DMS53 (cell line): ENCODE data around the gene ROMO1.

ENCODE experiments used
- DNase-seq: peaks from one replicate; lab custom pipeline; 2025; lab: John Stamatoyannopoulos, UW

ROMO1 gene

GRCh38 chr20:35699127-35699956 is at the start of gene ROMO1, which contains the start of gene NFS1:
Gene ROMO1 (plus strand): TSS chr20:35699405. CDS start chr20:35699633, 228 bp downstream.
Gene NFS1 (minus strand): TSS chr20:35699352. CDS start chr20:35699288, 64 bp downstream.
- peak; percentile 90 for DNase-seq

GRCh38 chr20:35650632-35651031 is 48.6 kb upstream of the ROMO1 start:
- no peak for DNase-seq

GRCh38 chr20:35651958-35652357 is 47.2 kb upstream of the ROMO1 start:
- DNase-seq, result no peak

GRCh38 chr20:35652641-35653429 is 46.4 kb upstream of the ROMO1 start:
- no peak for DNase-seq

GRCh38 chr20:35653430-35653734 is 45.8 kb upstream of the ROMO1 start:
- no peak for DNase-seq

GRCh38 chr20:35653893-35654292 is 45.3 kb upstream of the ROMO1 start:
- DNase-seq, result no peak

GRCh38 chr20:35654415-35654814 is 44.8 kb upstream of the ROMO1 start:
- DNase-seq, result no peak

GRCh38 chr20:35657271-35657670 is 41.9 kb upstream of the ROMO1 start:
- DNase-seq, result peak; percentile 47

GRCh38 chr20:35660122-35660937 is 38.9 kb upstream of the ROMO1 start:
- DNase-seq, result no peak

- DNase-seq, result no peak
Observed at GRCh38 chr20:35661053-35661452, 38.2 kb upstream of the ROMO1 start.

- DNase-seq, result no peak
Observed at GRCh38 chr20:35661908-35662307, 37.3 kb upstream of the ROMO1 start.

GRCh38 chr20:35662551-35662950 is 36.7 kb upstream of the ROMO1 start:
- DNase-seq, result no peak

- peak; percentile 72 for DNase-seq
Observed at GRCh38 chr20:35663516-35664465, 35.4 kb upstream of the ROMO1 start.

GRCh38 chr20:35664466-35665206 is 34.6 kb upstream of the ROMO1 start, which contains the start of the genes CPNE1 and RBM12:
Gene CPNE1 (minus strand): TSS chr20:35664900. CDS start chr20:35632923, 31,977 bp downstream.
Gene RBM12 (minus strand): TSS chr20:35664900. CDS start chr20:35655322, 9,578 bp downstream.
- DNase-seq, result peak; percentile 97

GRCh38 chr20:35665949-35666288 is 33.3 kb upstream of the ROMO1 start:
- DNase-seq, result no peak

- DNase-seq, result no peak
Observed at GRCh38 chr20:35669221-35669620, 30.0 kb upstream of the ROMO1 start.

- no peak for DNase-seq
Observed at GRCh38 chr20:35669681-35670080, 29.5 kb upstream of the ROMO1 start.

GRCh38 chr20:35673884-35674283 is 25.3 kb upstream of the ROMO1 start:
- DNase-seq, result no peak

GRCh38 chr20:35674921-35675320 is 24.3 kb upstream of the ROMO1 start:
- no peak for DNase-seq

- no peak for DNase-seq
Observed at GRCh38 chr20:35680452-35681183, 18.6 kb upstream of the ROMO1 start.
